ENCODE results near the gene GRID1. TPM values are rescaled to one million over a fixed set of nuclear protein-coding genes. Genes with fewer than 3 reads are reported as not detected.

The GRID1 gene
- total and polyA plus RNA-seq, 10 donors, result 0.06 to 0.42 (median 0.15) TPM; not detected in 4

DNA sequence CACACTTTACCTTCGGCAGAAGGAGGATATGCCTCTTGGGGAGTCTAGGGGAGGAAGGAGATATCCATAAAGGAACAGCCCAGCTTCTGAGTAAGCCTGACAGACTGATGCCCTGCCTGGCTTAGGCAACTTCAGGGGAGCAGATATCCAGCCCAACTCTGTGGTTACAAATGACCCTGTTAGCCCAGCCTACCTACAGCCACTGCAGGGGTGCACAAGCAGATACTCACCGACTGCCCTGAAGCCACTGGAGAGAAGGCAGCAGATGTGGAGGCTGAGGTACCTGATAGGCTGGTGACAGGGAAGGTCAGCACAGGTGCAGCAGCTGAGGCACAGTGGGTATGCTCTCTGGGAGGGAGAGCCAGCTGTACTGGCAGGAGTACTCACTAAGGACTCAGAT, 770.2 kb downstream of the GRID1 start:
- intact Hi-C loops (cut with DNase I; ENCODE audit: low total_unique reads), result no loop called here
- TF ChIP-seq POLR2A (IDR thresholded peaks at IDR 0.05) (no peak), POLR2AphosphoS5 (IDR thresholded peaks at IDR 0.05) (no peak)
- TF ChIP-seq, protein P1, sequence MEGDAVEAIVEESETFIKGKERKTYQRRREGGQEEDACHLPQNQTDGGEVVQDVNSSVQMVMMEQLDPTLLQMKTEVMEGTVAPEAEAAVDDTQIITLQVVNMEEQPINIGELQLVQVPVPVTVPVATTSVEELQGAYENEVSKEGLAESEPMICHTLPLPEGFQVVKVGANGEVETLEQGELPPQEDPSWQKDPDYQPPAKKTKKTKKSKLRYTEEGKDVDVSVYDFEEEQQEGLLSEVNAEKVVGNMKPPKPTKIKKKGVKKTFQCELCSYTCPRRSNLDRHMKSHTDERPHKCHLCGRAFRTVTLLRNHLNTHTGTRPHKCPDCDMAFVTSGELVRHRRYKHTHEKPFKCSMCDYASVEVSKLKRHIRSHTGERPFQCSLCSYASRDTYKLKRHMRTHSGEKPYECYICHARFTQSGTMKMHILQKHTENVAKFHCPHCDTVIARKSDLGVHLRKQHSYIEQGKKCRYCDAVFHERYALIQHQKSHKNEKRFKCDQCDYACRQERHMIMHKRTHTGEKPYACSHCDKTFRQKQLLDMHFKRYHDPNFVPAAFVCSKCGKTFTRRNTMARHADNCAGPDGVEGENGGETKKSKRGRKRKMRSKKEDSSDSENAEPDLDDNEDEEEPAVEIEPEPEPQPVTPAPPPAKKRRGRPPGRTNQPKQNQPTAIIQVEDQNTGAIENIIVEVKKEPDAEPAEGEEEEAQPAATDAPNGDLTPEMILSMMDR (IDR thresholded peaks at IDR 0.05 in 8 of 11, conservative IDR thresholded peaks at IDR 0.05 in 3 of 11), result no peak
- H3K27ac ChIP-seq, result no peak overlapping the region
- H3K9me3 ChIP-seq, result no peaks in the 10 kb centered on the region
- H3K4me1 ChIP-seq, result peaks cover 0 to 8% (median 2%) of the 10 kb centered on the region in 6 donors
- no peak for DNase-seq
- H3K27me3 ChIP-seq (replicated peaks in 1 of 7), result no peaks in the 10 kb centered on the region
- no peaks in the 10 kb centered on the region for H3K36me3 ChIP-seq
- no peak overlapping the region for H3K4me3 ChIP-seq
- 69 to 83% (median 78%) methylated on average over 1 to 2 of the region's 2 CpGs for WGBS, 5 donors

DNA sequence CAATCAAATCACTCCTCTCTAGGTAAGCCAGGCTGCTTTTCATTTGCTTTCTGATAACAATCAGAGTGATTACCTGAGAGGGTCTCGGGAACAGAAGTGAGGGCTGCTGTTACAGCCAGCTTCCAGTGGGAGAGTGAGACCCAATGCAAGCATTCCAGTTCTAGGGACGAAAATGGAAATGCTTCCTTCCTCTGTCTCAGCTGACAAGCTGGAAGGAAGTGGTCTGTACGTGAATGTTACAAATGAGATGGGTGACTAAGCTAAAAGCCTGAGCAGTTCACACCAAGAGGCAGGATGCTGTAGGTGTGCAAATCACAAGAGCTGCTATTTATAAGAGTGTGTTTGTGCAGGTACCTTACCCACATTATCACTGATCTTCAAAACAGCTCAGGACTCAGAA, 772.4 kb downstream of the GRID1 start:
- WGBS, 5 donors, result 20 to 25% (median 22%) methylated on average over 3 of the region's 3 CpGs

DNA sequence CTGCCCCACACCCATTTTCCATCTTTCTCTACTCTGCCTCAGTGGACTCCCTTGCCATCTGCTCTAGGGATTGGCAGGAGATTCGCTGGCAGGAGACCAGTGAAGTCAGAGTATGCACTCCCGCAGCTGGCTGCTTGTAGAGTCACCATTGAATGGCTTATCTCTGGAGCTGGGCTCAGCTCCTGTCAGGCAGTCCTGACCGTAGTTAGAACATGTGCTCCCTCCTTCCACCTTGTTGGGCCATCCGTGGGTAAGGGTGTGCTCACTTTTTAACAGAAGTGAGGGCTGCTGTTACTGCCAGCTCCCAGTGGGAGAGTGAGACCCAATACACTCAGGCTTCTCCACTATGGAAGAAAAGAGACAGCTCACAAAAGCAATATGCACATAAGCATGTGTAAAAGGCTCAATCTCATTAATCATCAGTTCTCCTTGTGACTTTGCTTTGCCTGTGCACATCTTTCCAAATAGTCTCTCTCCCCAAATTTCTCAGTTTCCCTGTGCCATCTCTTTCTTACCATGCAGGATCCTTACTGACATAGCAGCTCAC, 773.3 kb downstream of the GRID1 start:
- intact Hi-C loops (cut with DNase I; ENCODE audit: low total_unique reads), result no loop called here
- DNase-seq, result no peak
- peaks cover 0 to 8% (median 2%) of the 10 kb centered on the region in 6 donors for H3K4me1 ChIP-seq
- H3K4me3 ChIP-seq, result no peak overlapping the region
- no peaks in the 10 kb centered on the region for H3K36me3 ChIP-seq
- 72 to 80% (median 78%) methylated on average over 4 of the region's 4 CpGs for WGBS, 5 donors
- TF ChIP-seq POLR2AphosphoS5 (IDR thresholded peaks at IDR 0.05), result no peak
- no peak for TF ChIP-seq POLR2A (IDR thresholded peaks at IDR 0.05)
- TF ChIP-seq, protein P1 (IDR thresholded peaks at IDR 0.05 in 8 of 11, conservative IDR thresholded peaks at IDR 0.05 in 3 of 11), result no peak
- no peak overlapping the region for H3K27ac ChIP-seq
- no peaks in the 10 kb centered on the region for H3K9me3 ChIP-seq
- H3K27me3 ChIP-seq (replicated peaks in 1 of 7), result no peaks in the 10 kb centered on the region

More for the DNA sequence above, 772.4 kb downstream of the GRID1 start:
- Histone ChIP-seq H3K4me1 (peaks cover 0 to 8% (median 2%) of the 10 kb centered on the region in 6 donors), H3K27ac (no peak overlapping the region), H3K36me3 (no peaks in the 10 kb centered on the region), H3K9me3 (no peaks in the 10 kb centered on the region), H3K4me3 (no peak overlapping the region), H3K27me3 (replicated peaks in 1 of 7) (no peaks in the 10 kb centered on the region)
- intact Hi-C loops (cut with DNase I; ENCODE audit: low total_unique reads), result no loop called here
- no peak for DNase-seq
- TF ChIP-seq POLR2A (IDR thresholded peaks at IDR 0.05), result no peak
- TF ChIP-seq, protein P1 (IDR thresholded peaks at IDR 0.05 in 8 of 11, conservative IDR thresholded peaks at IDR 0.05 in 3 of 11), result no peak
- TF ChIP-seq POLR2AphosphoS5 (IDR thresholded peaks at IDR 0.05), result no peak

DNA sequence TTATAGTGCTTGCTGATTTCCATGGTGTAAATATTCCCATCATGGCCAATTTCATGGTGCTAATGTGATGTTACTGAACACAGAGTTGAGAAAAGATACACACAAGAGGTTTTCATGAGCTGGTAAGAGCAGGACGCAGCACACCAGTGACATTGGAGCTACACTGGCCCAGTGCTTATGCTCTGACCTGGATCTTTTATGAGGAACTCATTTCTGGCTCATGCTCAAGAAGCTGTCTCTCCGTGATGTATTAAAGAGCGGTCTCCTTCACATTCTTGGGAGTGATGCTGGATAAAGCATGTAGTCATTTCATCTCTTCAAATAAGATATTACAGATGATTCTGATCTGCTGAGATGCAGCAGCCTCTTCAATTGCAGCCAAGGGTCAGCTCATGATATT, 785.2 kb downstream of the GRID1 start:
- H3K4me3 ChIP-seq, result no peak overlapping the region
- no peak for DNase-seq
- WGBS, 5 donors, result 71 to 84% (median 79%) methylated on average over 3 of the region's 3 CpGs
- no peak for TF ChIP-seq POLR2A (IDR thresholded peaks at IDR 0.05)
- TF ChIP-seq POLR2AphosphoS5 (IDR thresholded peaks at IDR 0.05), result no peak
- TF ChIP-seq, protein P1 (IDR thresholded peaks at IDR 0.05 in 8 of 11, conservative IDR thresholded peaks at IDR 0.05 in 3 of 11), result no peak
- H3K4me1 ChIP-seq, result peaks cover 0 to 6% (median 0%) of the 10 kb centered on the region in 6 donors
- intact Hi-C loops (cut with DNase I; ENCODE audit: low total_unique reads), result no loop called here
- no peak overlapping the region for H3K27ac ChIP-seq
- peaks cover 0 to 11% (median 4%) of the 10 kb centered on the region in 8 donors for H3K9me3 ChIP-seq
- no peaks in the 10 kb centered on the region for H3K27me3 ChIP-seq (replicated peaks in 1 of 7)
- no peaks in the 10 kb centered on the region for H3K36me3 ChIP-seq
